Aorta (tissue), 4 donors: ENCODE measurements around the gene KCNC4. TPM values are rescaled to one million over a fixed set of nuclear protein-coding genes. Genes with fewer than 3 reads are reported as not detected.

ENCODE experiments used
- polyA plus RNA-seq, 2 donors: library from polyadenylated mRNA; stranded (reverse); fragments of 200-250 nt; gene quantifications; one replicate each; pipeline ENCODE4 v1.2.3, GENCODE V29; 2013
- total RNA-seq, 2 donors: library from RNA; stranded (reverse); fragmentation: NEBNext Ultra II Directional; extraction: Animal tissue kit (Norgen Biotek cat#: 25700); gene quantifications; one replicate each; pipeline ENCODE4 v1.2.1, GENCODE V29; 2021
- donor health status: healthy with polysubstance abuse.
- donor health status: Bipolar disorder and iron deficiency.
- donor health status: DM: no; HTN: no; CAD: no.
- donor health status: DM: yes; HTN: yes; CAD: no.

The KCNC4 gene
- total and polyA plus RNA-seq, 4 donors: 0.75 to 22.6 (median 11.5) TPM

Other genes starting within 250 kb of the KCNC4 start
- 10 to 100 TPM; 69.0 to 79.0 TPM for gene AHCYL1, start 225.5 kb upstream of the KCNC4 start, total RNA-seq
- 10 to 100 TPM; 41.9 to 50.0 TPM for gene AHCYL1, start 225.5 kb upstream of the KCNC4 start, polyA plus RNA-seq
- gene STRIP1, start 175.7 kb upstream of the KCNC4 start, total RNA-seq: 10 to 100 TPM; 28.6 to 45.9 TPM
- 10 to 100 TPM in 1 of 2 donors, 1 to 10 TPM in 1; 8.3 to 26.0 TPM for gene STRIP1, start 175.7 kb upstream of the KCNC4 start, polyA plus RNA-seq
- gene ALX3, start 139.6 kb upstream of the KCNC4 start, total RNA-seq: not detected
- gene ALX3, start 139.6 kb upstream of the KCNC4 start, polyA plus RNA-seq: not detected
- not detected for gene UBL4B, start 97.9 kb upstream of the KCNC4 start, total RNA-seq
- not detected for gene UBL4B, start 97.9 kb upstream of the KCNC4 start, polyA plus RNA-seq
- under 1 TPM; 0.21 to 0.49 TPM for gene SLC6A17, start 59.8 kb upstream of the KCNC4 start, total RNA-seq
- under 1 TPM in 1 of 2 donors, not detected in 1; 0.18 TPM for gene SLC6A17, start 59.8 kb upstream of the KCNC4 start, polyA plus RNA-seq
- 10 to 100 TPM; 18.7 to 22.5 TPM for gene RBM15, start 129.1 kb downstream of the KCNC4 start, total RNA-seq
- 1 to 10 TPM in 1 of 2 donors, under 1 TPM in 1; 0.38 to 2.8 TPM for gene RBM15, start 129.1 kb downstream of the KCNC4 start, polyA plus RNA-seq
- gene SLC16A4, start 180.7 kb downstream of the KCNC4 start, total RNA-seq: 10 to 100 TPM; 18.5 to 23.2 TPM
- 10 to 100 TPM; 11.5 to 19.1 TPM for gene SLC16A4, start 180.7 kb downstream of the KCNC4 start, polyA plus RNA-seq
- gene LAMTOR5, start 197.4 kb downstream of the KCNC4 start, total RNA-seq: 10 to 100 TPM; 73.6 to 77.6 TPM
- 100 to 1,000 TPM; 176 to 329 TPM for gene LAMTOR5, start 197.4 kb downstream of the KCNC4 start, polyA plus RNA-seq
- gene PROK1, start 240.8 kb downstream of the KCNC4 start, total RNA-seq: under 1 TPM; 0.26 to 0.27 TPM
- under 1 TPM in 1 of 2 donors, not detected in 1; 0.25 TPM for gene PROK1, start 240.8 kb downstream of the KCNC4 start, polyA plus RNA-seq